Lower leg skin (tissue), 3 donors: Measurements from ENCODE around the gene GABARAPL1.

Source experiments
- CTCF ChIP-seq, 3 donors: fragments of 450-650 bp; IDR thresholded peaks; one replicate each; pipeline ENCODE4 v1.5.1; 2016; ENCODE audit warnings: antibody characterized with exemption in 3 of 3, mild to moderate bottlenecking in 3 of 3, moderate library complexity in 2 of 3
- POLR2A ChIP-seq, 2 donors: fragments of 450-650 bp; IDR thresholded peaks; one replicate each; pipeline ENCODE4 v1.6.1; 2016 to 2017; ENCODE audit warnings: antibody characterized with exemption in 2 of 2, mild to moderate bottlenecking in 1 of 2, moderate library complexity in 1 of 2

- TF ChIP-seq CTCF (IDR thresholded peaks at IDR 0.05) (no peak), POLR2A (IDR thresholded peaks at IDR 0.05) (no peak)
Measured at GRCh38 chr12:10223208-10223607, 10.5 kb downstream of the GABARAPL1 start.
